Measurements from ENCODE around the gene REN.

Gene REN

GRCh38 chr1:204146965-204147364 is 19.2 kb downstream of the REN start:
- DNase-seq (ENCODE audit: low read depth, low spot score), result no peak
- TF ChIP-seq POLR2AphosphoS5 (IDR thresholded peaks at IDR 0.05; ENCODE audit: borderline replicate concordance, low read depth, low read length) (no peak), EZH2 (IDR thresholded peaks at IDR 0.05) (no peak), FOXP2 (optimal IDR thresholded peaks at IDR 0.05; ENCODE audit: control extremely low read depth, extremely low read length, insufficient read depth) (no peak)
- no peak overlapping the region for H3K4me3 ChIP-seq
- H3K9me3 ChIP-seq (ENCODE audit: low read depth, low read length), result no peaks in the 10 kb centered on the region
- H3K36me3 ChIP-seq (ENCODE audit: insufficient read depth, low read length), result no peaks in the 10 kb centered on the region
- no peak overlapping the region for H3K27ac ChIP-seq
- H3K9ac ChIP-seq (ENCODE audit: insufficient read length), result no peak overlapping the region

GRCh38 chr1:204146309-204146708 is 19.8 kb downstream of the REN start:
- no peak for DNase-seq (ENCODE audit: low read depth, low spot score)
- H3K27ac ChIP-seq, result no peak overlapping the region
- TF ChIP-seq FOXP2 (optimal IDR thresholded peaks at IDR 0.05; ENCODE audit: control extremely low read depth, extremely low read length, insufficient read depth), result no peak
- TF ChIP-seq POLR2AphosphoS5 (IDR thresholded peaks at IDR 0.05; ENCODE audit: borderline replicate concordance, low read depth, low read length), result no peak
- H3K9me3 ChIP-seq (ENCODE audit: low read depth, low read length), result no peaks in the 10 kb centered on the region
- H3K36me3 ChIP-seq (ENCODE audit: insufficient read depth, low read length), result no peaks in the 10 kb centered on the region
- H3K9ac ChIP-seq (ENCODE audit: insufficient read length), result no peak overlapping the region
- H3K4me3 ChIP-seq, result no peak overlapping the region

GRCh38 chr1:204145033-204145504 is 21.1 kb downstream of the REN start:
- H3K9me3 ChIP-seq (ENCODE audit: low read depth, low read length), result no peaks in the 10 kb centered on the region
- no peaks in the 10 kb centered on the region for H3K36me3 ChIP-seq (ENCODE audit: insufficient read depth, low read length)
- H3K9ac ChIP-seq (ENCODE audit: insufficient read length), result no peak overlapping the region
- TF ChIP-seq EZH2 (IDR thresholded peaks at IDR 0.05), result no peak
- no peak for TF ChIP-seq POLR2AphosphoS5 (IDR thresholded peaks at IDR 0.05; ENCODE audit: borderline replicate concordance, low read depth, low read length)
- no peak for TF ChIP-seq FOXP2 (optimal IDR thresholded peaks at IDR 0.05; ENCODE audit: control extremely low read depth, extremely low read length, insufficient read depth)
- DNase-seq (ENCODE audit: low read depth, low spot score), result no peak
- no peak overlapping the region for H3K27ac ChIP-seq
- H3K4me3 ChIP-seq, result no peak overlapping the region

GRCh38 chr1:204143276-204144041 is 22.7 kb downstream of the REN start:
- H3K9me3 ChIP-seq (ENCODE audit: low read depth, low read length), result no peaks in the 10 kb centered on the region
- no peak overlapping the region for H3K9ac ChIP-seq (ENCODE audit: insufficient read length)
- H3K36me3 ChIP-seq (ENCODE audit: insufficient read depth, low read length), result no peaks in the 10 kb centered on the region
- H3K27ac ChIP-seq, result no peak overlapping the region
- TF ChIP-seq EZH2 (IDR thresholded peaks at IDR 0.05) (no peak), FOXP2 (optimal IDR thresholded peaks at IDR 0.05; ENCODE audit: control extremely low read depth, extremely low read length, insufficient read depth) (no peak), POLR2AphosphoS5 (IDR thresholded peaks at IDR 0.05; ENCODE audit: borderline replicate concordance, low read depth, low read length) (no peak)
- no peak for DNase-seq (ENCODE audit: low read depth, low spot score)
- H3K4me3 ChIP-seq, result no peak overlapping the region

GRCh38 chr1:204142032-204142974 is 23.8 kb downstream of the REN start:
- H3K27ac ChIP-seq, result no peak overlapping the region
- no peak for DNase-seq (ENCODE audit: low read depth, low spot score)
- TF ChIP-seq POLR2AphosphoS5 (IDR thresholded peaks at IDR 0.05; ENCODE audit: borderline replicate concordance, low read depth, low read length) (no peak), FOXP2 (optimal IDR thresholded peaks at IDR 0.05; ENCODE audit: control extremely low read depth, extremely low read length, insufficient read depth) (no peak), EZH2 (IDR thresholded peaks at IDR 0.05) (no peak)
- no peak overlapping the region for H3K9ac ChIP-seq (ENCODE audit: insufficient read length)
- no peaks in the 10 kb centered on the region for H3K9me3 ChIP-seq (ENCODE audit: low read depth, low read length)
- no peak overlapping the region for H3K4me3 ChIP-seq
- H3K36me3 ChIP-seq (ENCODE audit: insufficient read depth, low read length), result no peaks in the 10 kb centered on the region

GRCh38 chr1:204141131-204141530 is 25.0 kb downstream of the REN start:
- no peak for DNase-seq (ENCODE audit: low read depth, low spot score)
- no peak for TF ChIP-seq POLR2AphosphoS5 (IDR thresholded peaks at IDR 0.05; ENCODE audit: borderline replicate concordance, low read depth, low read length)
- TF ChIP-seq EZH2 (IDR thresholded peaks at IDR 0.05), result no peak
- no peak for TF ChIP-seq FOXP2 (optimal IDR thresholded peaks at IDR 0.05; ENCODE audit: control extremely low read depth, extremely low read length, insufficient read depth)
- H3K4me3 ChIP-seq, result no peak overlapping the region
- no peak overlapping the region for H3K9ac ChIP-seq (ENCODE audit: insufficient read length)
- no peaks in the 10 kb centered on the region for H3K9me3 ChIP-seq (ENCODE audit: low read depth, low read length)
- H3K27ac ChIP-seq, result no peak overlapping the region
- H3K36me3 ChIP-seq (ENCODE audit: insufficient read depth, low read length), result no peaks in the 10 kb centered on the region

- Histone ChIP-seq H3K9ac (ENCODE audit: insufficient read length) (no peak overlapping the region), H3K27ac (no peak overlapping the region), H3K36me3 (ENCODE audit: insufficient read depth, low read length) (no peaks in the 10 kb centered on the region), H3K9me3 (ENCODE audit: low read depth, low read length) (no peaks in the 10 kb centered on the region), H3K4me3 (no peak overlapping the region)
- DNase-seq (ENCODE audit: low read depth, low spot score), result no peak
- no peak for TF ChIP-seq EZH2 (IDR thresholded peaks at IDR 0.05)
- TF ChIP-seq POLR2AphosphoS5 (IDR thresholded peaks at IDR 0.05; ENCODE audit: borderline replicate concordance, low read depth, low read length), result no peak
- no peak for TF ChIP-seq FOXP2 (optimal IDR thresholded peaks at IDR 0.05; ENCODE audit: control extremely low read depth, extremely low read length, insufficient read depth)
Observed at GRCh38 chr1:204139952-204140351, 26.2 kb downstream of the REN start.

GRCh38 chr1:204139088-204139487 is 27.0 kb downstream of the REN start:
- TF ChIP-seq POLR2AphosphoS5 (IDR thresholded peaks at IDR 0.05; ENCODE audit: borderline replicate concordance, low read depth, low read length) (no peak), EZH2 (IDR thresholded peaks at IDR 0.05) (no peak), FOXP2 (optimal IDR thresholded peaks at IDR 0.05; ENCODE audit: control extremely low read depth, extremely low read length, insufficient read depth) (no peak)
- Histone ChIP-seq H3K27ac (no peak overlapping the region), H3K9me3 (ENCODE audit: low read depth, low read length) (no peaks in the 10 kb centered on the region), H3K4me3 (no peak overlapping the region), H3K36me3 (ENCODE audit: insufficient read depth, low read length) (no peaks in the 10 kb centered on the region), H3K9ac (ENCODE audit: insufficient read length) (no peak overlapping the region)
- DNase-seq (ENCODE audit: low read depth, low spot score), result no peak
